HEK293 (cell line): Measurements from ENCODE around the gene SLC38A6.
A peak's percentile ranks its signal among the peaks of the same experiment; 100 is the strongest.

ENCODE experiments used
- CTCF ChIA-PET: fragments of 350-600 bp; formaldehyde crosslinking; extraction: SDS; loops from one replicate; lab custom pipeline; 2021; ENCODE audit warnings: antibody characterized with exemption; lab: Yijun Ruan, JAX
- POLR2A ChIA-PET: fragments of 300-600 bp; formaldehyde crosslinking; extraction: SDS; loops from one replicate; lab custom pipeline; 2020; ENCODE audit warnings: antibody characterized with exemption, inconsistent platforms; lab: Yijun Ruan, JAX
- H3K27ac ChIP-seq: fragments of 200-500 bp; sonication (Bioruptor generic); 2 replicates; pipeline ENCODE4 v1.5.1; 2014; ENCODE audit warnings: low read depth, low read length, control low read depth, inconsistent platforms; ENCODE audit errors: extremely low read depth
- H3K36me3 ChIP-seq, 2 experiments: fragments of 200-500 bp in 1 of 2; sonication (Bioruptor generic) in 1 of 2; 1 replicate in 1 of 2; 2 replicates in 1 of 2; pipeline ENCODE4 v1.5.1; 2014 to 2017; ENCODE audit warnings: inconsistent platforms in 2 of 2, low read length in 2 of 2; ENCODE audit not compliant: control insufficient read depth in 2 of 2, insufficient read depth in 1 of 2
- H3K4me1 ChIP-seq: fragments of 200-500 bp; sonication (Bioruptor generic); 2 replicates; pipeline ENCODE4 v1.5.1; 2014; ENCODE audit warnings: mild to moderate bottlenecking, low read length, inconsistent platforms; ENCODE audit not compliant: control insufficient read depth, insufficient read depth
- H3K4me3 ChIP-seq: 2 replicates; pipeline ENCODE4 v1.5.1; 2011; ENCODE audit warnings: low read depth, mild to moderate bottlenecking, control low read depth, low read length, moderate library complexity
- H3K9me3 ChIP-seq: fragments of 200-500 bp; sonication (Bioruptor generic); 2 replicates; pipeline ENCODE4 v1.5.1; 2014; ENCODE audit warnings: low read depth, low read length, inconsistent platforms; ENCODE audit not compliant: control insufficient read depth, insufficient read depth
- IKZF3 ChIP-seq: fragments of 450-650 bp; IDR thresholded peaks from 2 replicates; pipeline ENCODE4 v1.5.0; 2018; ENCODE audit warnings: missing biosample characterization, mild to moderate bottlenecking, missing genetic modification characterization, moderate library complexity
- KLF8 ChIP-seq: fragments of 450-650 bp; formaldehyde crosslinking; IDR thresholded peaks from 2 replicates; pipeline ENCODE4 v1.5.1; 2016; ENCODE audit warnings: missing biosample characterization, missing genetic modification characterization
- ZFP41 ChIP-seq: fragments of 450-650 bp; formaldehyde crosslinking; IDR thresholded peaks from 2 replicates; pipeline ENCODE4 v1.5.1; 2016; ENCODE audit warnings: missing biosample characterization, missing genetic modification characterization, borderline replicate concordance
- ZNF140 ChIP-seq: fragments of 450-650 bp; formaldehyde crosslinking; IDR thresholded peaks from 2 replicates; pipeline ENCODE4 v1.5.1; 2016; ENCODE audit warnings: missing biosample characterization, missing genetic modification characterization
- ZNF155 ChIP-seq: fragments of 450-650 bp; formaldehyde crosslinking; IDR thresholded peaks from 2 replicates; pipeline ENCODE4 v1.5.1; 2016; ENCODE audit warnings: missing biosample characterization, missing genetic modification characterization
- ZNF214 ChIP-seq: fragments of 450-650 bp; formaldehyde crosslinking; IDR thresholded peaks from 2 replicates; pipeline ENCODE4 v1.5.1; 2017; ENCODE audit warnings: missing biosample characterization, mild to moderate bottlenecking, missing genetic modification characterization, borderline replicate concordance
- ZNF248 ChIP-seq: fragments of 450-650 bp; formaldehyde crosslinking; IDR thresholded peaks from 2 replicates; pipeline ENCODE4 v1.5.1; 2017; ENCODE audit warnings: missing biosample characterization, missing genetic modification characterization
- ZNF26 ChIP-seq: fragments of 450-650 bp; formaldehyde crosslinking; IDR thresholded peaks from 2 replicates; pipeline ENCODE4 v1.5.1; 2016; ENCODE audit warnings: missing biosample characterization, missing genetic modification characterization
- ZNF350 ChIP-seq: fragments of 450-650 bp; formaldehyde crosslinking; IDR thresholded peaks from 2 replicates; pipeline ENCODE4 v1.5.0; 2017; ENCODE audit warnings: missing biosample characterization, mild to moderate bottlenecking, missing genetic modification characterization
- ZNF510 ChIP-seq: fragments of 450-650 bp; formaldehyde crosslinking; IDR thresholded peaks from 2 replicates; pipeline ENCODE4 v1.5.1; 2018; ENCODE audit warnings: mild to moderate bottlenecking, missing genetic modification characterization, missing biosample characterization; ENCODE audit not compliant: insufficient replicate concordance
- ZNF530 ChIP-seq: fragments of 450-650 bp; formaldehyde crosslinking; IDR thresholded peaks from 2 replicates; pipeline ENCODE4 v1.5.1; 2016; ENCODE audit warnings: low read depth, missing biosample characterization, missing genetic modification characterization
- ZNF623 ChIP-seq: fragments of 450-650 bp; formaldehyde crosslinking; IDR thresholded peaks from 2 replicates; pipeline ENCODE4 v1.5.1; 2016; ENCODE audit warnings: missing biosample characterization, missing genetic modification characterization
- ZNF624 ChIP-seq: fragments of 450-650 bp; formaldehyde crosslinking; IDR thresholded peaks from 2 replicates; pipeline ENCODE4 v1.5.1; 2017; ENCODE audit warnings: missing biosample characterization, missing genetic modification characterization
- ZNF660 ChIP-seq: fragments of 450-650 bp; IDR thresholded peaks from 2 replicates; pipeline ENCODE4 v1.5.1; 2018; ENCODE audit warnings: missing biosample characterization, mild to moderate bottlenecking, missing genetic modification characterization
- ZNF677 ChIP-seq: fragments of 450-650 bp; IDR thresholded peaks from 2 replicates; pipeline ENCODE4 v1.5.0; 2018; ENCODE audit warnings: missing biosample characterization, mild to moderate bottlenecking, missing genetic modification characterization, moderate library complexity
- ZNF704 ChIP-seq: fragments of 450-650 bp; formaldehyde crosslinking; IDR thresholded peaks from 2 replicates; pipeline ENCODE4 v1.5.1; 2016; ENCODE audit warnings: missing biosample characterization, missing genetic modification characterization
- ZNF830 ChIP-seq: fragments of 450-650 bp; IDR thresholded peaks from 2 replicates; pipeline ENCODE4 v1.5.0; 2018; ENCODE audit warnings: missing biosample characterization, missing genetic modification characterization, low read depth, mild to moderate bottlenecking, moderate library complexity
- TF ChIP-seq, protein P1 (sequence below): fragments of 450-650 bp; formaldehyde crosslinking; IDR thresholded peaks from 2 replicates; pipeline ENCODE4 v1.5.0; 2017; ENCODE audit warnings: missing biosample characterization, missing genetic modification characterization, borderline replicate concordance
- TF ChIP-seq, protein P2 (sequence below): fragments of 450-650 bp; formaldehyde crosslinking; IDR thresholded peaks from 2 replicates; pipeline ENCODE4 v1.5.1; 2017; ENCODE audit warnings: missing biosample characterization, missing genetic modification characterization

Gene SLC38A6

GRCh38 chr14:60951776-60952435 lies 29.1 kb upstream of the SLC38A6 start:
- POLR2A ChIA-PET = no interaction called here
- H3K27ac ChIP-seq = no peak overlapping the region
- CTCF ChIA-PET = interaction anchor here (0.7 kb wide), 1 partner anchor 33 kb away, joined by 3 read pairs; no protein-coding TSS in a partner anchor
- H3K9me3 ChIP-seq = no peaks in the 10 kb centered on the region
- H3K4me3 ChIP-seq = no peak overlapping the region
- H3K4me1 ChIP-seq = no peaks in the 10 kb centered on the region
- H3K36me3 ChIP-seq = no peaks in the 10 kb centered on the region
- TF ChIP-seq ZNF624 (tag by site-specific recombination) (no peak), ZNF704 (tag by site-specific recombination) (no peak), ZNF623 (tag by site-specific recombination) (no peak), ZNF140 (tag by site-specific recombination) (no peak), KLF8 (no peak), IKZF3 (tag by site-specific recombination) (no peak), ZNF248 (no peak), ZNF350 (tag by site-specific recombination) (no peak), ZNF510 (no peak), ZNF830 (tag by site-specific recombination) (no peak), ZNF155 (tag by site-specific recombination) (no peak)

DNA sequence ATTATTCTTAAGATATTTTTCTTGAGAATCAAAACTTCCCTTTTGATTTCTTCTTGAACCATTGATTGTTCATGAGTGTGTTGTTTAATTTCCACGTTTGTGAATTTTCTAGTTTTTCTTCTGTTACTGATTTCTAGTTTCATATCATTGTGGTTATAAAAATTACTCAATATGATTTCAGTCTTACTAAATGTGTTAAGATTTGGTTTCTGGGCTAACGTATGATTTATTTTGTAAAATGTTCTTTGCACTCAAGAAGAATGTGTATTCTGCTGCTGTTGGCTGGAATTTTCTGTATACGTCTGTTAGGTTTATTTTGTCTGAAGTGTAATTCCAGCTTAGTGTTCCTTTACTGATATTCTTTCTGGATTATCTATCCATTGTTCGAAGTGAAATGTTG lies 24.8 kb upstream of the SLC38A6 start:
- CTCF ChIA-PET = interaction anchor here (0.6 kb wide), 1 partner anchor 307 kb away, joined by 4 read pairs; no protein-coding TSS in a partner anchor
- Histone ChIP-seq H3K4me1 (no peaks in the 10 kb centered on the region), H3K27ac (no peak overlapping the region), H3K36me3 (no peaks in the 10 kb centered on the region), H3K9me3 (no peaks in the 10 kb centered on the region), H3K4me3 (no peak overlapping the region)
- TF ChIP-seq ZFP41 = no peak
- no peak for TF ChIP-seq ZNF660
- no peak for TF ChIP-seq ZNF214 (tag by site-specific recombination)
- no peak for TF ChIP-seq ZNF530 (tag by site-specific recombination)
- TF ChIP-seq, protein P1, sequence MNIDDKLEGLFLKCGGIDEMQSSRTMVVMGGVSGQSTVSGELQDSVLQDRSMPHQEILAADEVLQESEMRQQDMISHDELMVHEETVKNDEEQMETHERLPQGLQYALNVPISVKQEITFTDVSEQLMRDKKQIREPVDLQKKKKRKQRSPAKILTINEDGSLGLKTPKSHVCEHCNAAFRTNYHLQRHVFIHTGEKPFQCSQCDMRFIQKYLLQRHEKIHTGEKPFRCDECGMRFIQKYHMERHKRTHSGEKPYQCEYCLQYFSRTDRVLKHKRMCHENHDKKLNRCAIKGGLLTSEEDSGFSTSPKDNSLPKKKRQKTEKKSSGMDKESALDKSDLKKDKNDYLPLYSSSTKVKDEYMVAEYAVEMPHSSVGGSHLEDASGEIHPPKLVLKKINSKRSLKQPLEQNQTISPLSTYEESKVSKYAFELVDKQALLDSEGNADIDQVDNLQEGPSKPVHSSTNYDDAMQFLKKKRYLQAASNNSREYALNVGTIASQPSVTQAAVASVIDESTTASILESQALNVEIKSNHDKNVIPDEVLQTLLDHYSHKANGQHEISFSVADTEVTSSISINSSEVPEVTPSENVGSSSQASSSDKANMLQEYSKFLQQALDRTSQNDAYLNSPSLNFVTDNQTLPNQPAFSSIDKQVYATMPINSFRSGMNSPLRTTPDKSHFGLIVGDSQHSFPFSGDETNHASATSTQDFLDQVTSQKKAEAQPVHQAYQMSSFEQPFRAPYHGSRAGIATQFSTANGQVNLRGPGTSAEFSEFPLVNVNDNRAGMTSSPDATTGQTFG (tag by site-specific recombination) = no peak
- TF ChIP-seq, all 188 proteins: peak for 0
- POLR2A ChIA-PET = no interaction called here

DNA sequence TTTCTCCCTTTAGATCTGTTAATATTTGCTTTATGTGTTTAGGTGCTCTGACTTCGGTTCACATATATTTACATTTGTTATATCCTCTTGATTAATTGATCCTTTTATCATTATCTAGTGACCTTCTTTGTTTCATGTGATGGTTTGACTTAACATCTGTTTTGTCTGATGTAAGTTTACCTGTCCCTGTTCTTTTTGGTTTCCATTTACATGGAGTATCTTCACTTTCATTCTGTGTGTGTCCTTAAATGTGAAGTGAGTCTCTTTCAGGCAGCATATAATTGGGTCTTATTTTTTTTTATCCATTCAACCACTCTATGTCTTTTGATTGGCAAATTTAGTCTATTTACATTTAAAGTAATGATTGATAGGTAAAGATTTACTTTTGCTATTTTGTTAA lies 24.4 kb upstream of the SLC38A6 start:
- no peaks in the 10 kb centered on the region for H3K4me1 ChIP-seq
- CTCF ChIA-PET = no interaction called here
- no peaks in the 10 kb centered on the region for H3K36me3 ChIP-seq
- H3K4me3 ChIP-seq = no peak overlapping the region
- TF ChIP-seq, protein P2, sequence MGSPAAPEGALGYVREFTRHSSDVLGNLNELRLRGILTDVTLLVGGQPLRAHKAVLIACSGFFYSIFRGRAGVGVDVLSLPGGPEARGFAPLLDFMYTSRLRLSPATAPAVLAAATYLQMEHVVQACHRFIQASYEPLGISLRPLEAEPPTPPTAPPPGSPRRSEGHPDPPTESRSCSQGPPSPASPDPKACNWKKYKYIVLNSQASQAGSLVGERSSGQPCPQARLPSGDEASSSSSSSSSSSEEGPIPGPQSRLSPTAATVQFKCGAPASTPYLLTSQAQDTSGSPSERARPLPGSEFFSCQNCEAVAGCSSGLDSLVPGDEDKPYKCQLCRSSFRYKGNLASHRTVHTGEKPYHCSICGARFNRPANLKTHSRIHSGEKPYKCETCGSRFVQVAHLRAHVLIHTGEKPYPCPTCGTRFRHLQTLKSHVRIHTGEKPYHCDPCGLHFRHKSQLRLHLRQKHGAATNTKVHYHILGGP = no peak
- TF ChIP-seq ZNF26 (tag by site-specific recombination) (no peak), ZNF677 (tag by site-specific recombination) (peak; percentile 96)
- POLR2A ChIA-PET = no interaction called here
- no peak overlapping the region for H3K27ac ChIP-seq
- H3K9me3 ChIP-seq = no peaks in the 10 kb centered on the region
